Liver (tissue), 9 donors: Measurements from ENCODE around the gene BID. TPM values are rescaled to one million over a fixed set of nuclear protein-coding genes. Genes with fewer than 3 reads are reported as not detected.

ENCODE experiments used
- DNase-seq: peaks from one replicate; pipeline ENCODE4 v3.0.0-alpha.2; 2017; ENCODE audit warnings: low spot score
- H3K27ac ChIP-seq, 2 donors: one replicate each; pipeline ENCODE4 v1.7.0; 2013; ENCODE audit warnings: inconsistent platforms in 2 of 2, low read length in 2 of 2, control low read depth in 1 of 2, low read depth in 1 of 2, mild to moderate bottlenecking in 1 of 2
- H3K27me3 ChIP-seq, 4 donors: one replicate each; pipeline versions ENCODE4 v1.6.1 to v1.7.0; 2013; ENCODE audit warnings: low read length in 3 of 4, inconsistent platforms in 1 of 4, mild to moderate bottlenecking in 1 of 4, moderate library complexity in 1 of 4; ENCODE audit not compliant: control insufficient read depth in 4 of 4, insufficient read depth in 4 of 4
- H3K36me3 ChIP-seq, 4 donors: one replicate each; pipeline versions ENCODE4 v1.6.1 to v1.7.0; 2013; ENCODE audit warnings: low read length in 3 of 4, mild to moderate bottlenecking in 3 of 4, low read depth in 1 of 4, moderate library complexity in 1 of 4; ENCODE audit not compliant: control insufficient read depth in 4 of 4, insufficient read depth in 3 of 4
- H3K4me1 ChIP-seq, 4 donors: one replicate each; pipeline versions ENCODE4 v1.6.1 to v1.7.0; 2013; ENCODE audit warnings: low read length in 3 of 4, mild to moderate bottlenecking in 3 of 4, moderate library complexity in 1 of 4; ENCODE audit not compliant: control insufficient read depth in 4 of 4, insufficient read depth in 4 of 4
- H3K4me3 ChIP-seq, 3 donors: one replicate each; pipeline versions ENCODE4 v1.6.1 to v1.7.0; 2013; ENCODE audit warnings: low read length in 3 of 3, control low read depth in 1 of 3, low read depth in 1 of 3, mild to moderate bottlenecking in 1 of 3
- H3K9ac ChIP-seq, 2 donors: one replicate each; pipeline ENCODE4 v1.7.0; 2013; ENCODE audit warnings: low read length in 2 of 2, mild to moderate bottlenecking in 2 of 2, moderate library complexity in 2 of 2, control low read depth in 1 of 2, low read depth in 1 of 2
- H3K9me3 ChIP-seq, 4 donors: one replicate each; pipeline versions ENCODE4 v1.6.1 to v1.7.0; 2013; ENCODE audit warnings: low read length in 3 of 4; ENCODE audit not compliant: control insufficient read depth in 4 of 4
- EGR1 ChIP-seq, 2 donors: IDR thresholded peaks; 2 replicates each; pipeline ENCODE4 v1.6.1; 2016 to 2018; ENCODE audit warnings: antibody characterized with exemption in 2 of 2, low read depth in 2 of 2
- FOXA1 ChIP-seq: IDR thresholded peaks from 2 replicates; pipeline ENCODE4 v1.6.1; 2016; ENCODE audit warnings: antibody characterized with exemption
- FOXA2 ChIP-seq: IDR thresholded peaks from 2 replicates; pipeline ENCODE4 v1.6.1; 2016; ENCODE audit warnings: antibody characterized with exemption
- GABPA ChIP-seq, 2 donors: IDR thresholded peaks in 1 of 2; conservative IDR thresholded peaks in 1 of 2; 2 replicates each; pipeline ENCODE4 v1.6.1; 2016; ENCODE audit warnings: antibody characterized with exemption in 2 of 2, mild to moderate bottlenecking in 1 of 2, moderate library complexity in 1 of 2
- HNF4A ChIP-seq, 2 donors: conservative IDR thresholded peaks; 2 replicates each; pipeline ENCODE4 v1.6.1; 2016; ENCODE audit warnings: antibody characterized with exemption in 2 of 2, mild to moderate bottlenecking in 2 of 2
- JUND ChIP-seq, 2 donors: IDR thresholded peaks; 2 replicates each; pipeline ENCODE4 v1.6.1; 2016; ENCODE audit warnings: antibody characterized with exemption in 2 of 2
- NR2F2 ChIP-seq: IDR thresholded peaks from 2 replicates; pipeline ENCODE4 v1.6.1; 2016; ENCODE audit warnings: antibody characterized with exemption
- RAD21 ChIP-seq, 2 donors: IDR thresholded peaks; 2 replicates each; pipeline ENCODE4 v1.6.1; 2016; ENCODE audit warnings: antibody characterized with exemption in 2 of 2, mild to moderate bottlenecking in 2 of 2
- RXRA ChIP-seq, 2 donors: IDR thresholded peaks; 2 replicates each; pipeline ENCODE4 v1.6.1; 2017 to 2018; ENCODE audit warnings: antibody characterized with exemption in 2 of 2, mild to moderate bottlenecking in 1 of 2
- SP1 ChIP-seq: IDR thresholded peaks from 2 replicates; pipeline ENCODE4 v1.6.1; 2018; ENCODE audit warnings: antibody characterized with exemption, mild to moderate bottlenecking
- TAF1 ChIP-seq: conservative IDR thresholded peaks from 2 replicates; pipeline ENCODE4 v1.6.1; 2016; ENCODE audit warnings: antibody characterized with exemption, mild to moderate bottlenecking
- YY1 ChIP-seq: IDR thresholded peaks from 2 replicates; pipeline ENCODE4 v1.6.1; 2016; ENCODE audit warnings: antibody characterized with exemption, mild to moderate bottlenecking
- WGBS: extraction: QIAGEN DNeasy Blood & Tissue Kit; methylation state at CpG from one replicate; pipeline ENCODE4 v1.1.7; 2013; 5-methylcytosine and 5-hydroxymethylcytosine counted together
- polyA plus RNA-seq, 2 donors: library from polyadenylated mRNA; stranded (reverse) in 1 of 2; unstranded in 1 of 2; fragments of 200-250 nt in 1 of 2; fragments of >200 nt in 1 of 2; fragmentation: Nextera tagmentation in 1 of 2; extraction: Ambion mirVana in 1 of 2; gene quantifications; one replicate each; pipeline versions ENCODE4 v1.2.1 to v1.2.3, GENCODE V29; 2013 to 2015
- total RNA-seq, 2 donors: library from RNA; depleted of rRNA; stranded (reverse); fragments of >200 nt; gene quantifications; one replicate each; pipeline ENCODE4 v1.2.3, GENCODE V29; 2014
- TF ChIP-seq, protein P1 (sequence below): IDR thresholded peaks from 2 replicates; pipeline ENCODE4 v1.6.1; 2016; ENCODE audit warnings: antibody characterized with exemption
- TF ChIP-seq, protein P2 (sequence below): IDR thresholded peaks from 2 replicates; pipeline ENCODE4 v1.6.1; 2016; ENCODE audit warnings: antibody characterized with exemption
- TF ChIP-seq, protein P3 (sequence below): IDR thresholded peaks from 2 replicates; pipeline ENCODE4 v1.6.1; 2016; ENCODE audit warnings: antibody characterized with exemption
- TF ChIP-seq, protein P4 (sequence below): IDR thresholded peaks from 2 replicates; pipeline ENCODE4 v1.6.1; 2016; ENCODE audit warnings: antibody characterized with exemption, mild to moderate bottlenecking
- TF ChIP-seq, protein P5 (sequence below): fragments of 150-350 bp; IDR thresholded peaks from 2 replicates; pipeline ENCODE4 v1.5.1; 2017; ENCODE audit warnings: improper control_type of control experiment, low read depth, low read length; ENCODE audit not compliant: missing input control
- donor health status: healthy.
- donor health status: healthy.
- donor health status: healthy.
- donor health status: healthy.
- donor health status: healthy.

BID gene
- total and polyA plus RNA-seq, 4 donors = 28.7 to 66.9 (median 52.6) TPM

DNA sequence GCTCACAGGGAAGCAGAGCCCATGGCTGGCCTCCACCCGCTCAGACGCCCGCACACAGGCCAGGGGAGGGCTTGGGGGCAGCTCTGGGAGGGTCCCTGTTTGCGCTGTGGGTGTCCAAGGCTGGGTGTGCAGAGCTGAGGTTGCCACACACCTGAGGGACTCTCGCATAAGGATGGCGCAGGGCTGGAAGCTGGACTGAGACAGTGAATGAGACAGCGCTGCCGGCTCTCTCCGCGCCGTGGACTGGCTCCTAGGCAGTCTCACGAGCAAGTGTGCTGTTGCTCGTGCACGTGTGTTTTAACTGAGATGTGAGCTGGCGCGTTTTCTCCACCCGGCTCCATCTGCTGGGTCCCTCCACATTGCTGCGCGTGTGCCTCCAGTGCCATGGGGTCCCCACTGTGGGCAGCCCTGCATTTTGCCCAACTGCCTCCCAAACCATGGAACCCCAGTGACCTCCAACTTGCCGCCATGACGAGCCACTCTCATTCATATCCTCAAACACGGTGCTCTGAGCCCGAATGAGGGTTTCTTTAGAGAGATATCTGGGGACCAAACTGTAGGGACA, 4.2 kb upstream of the BID start:
- Histone ChIP-seq H3K4me1 (peaks cover 6 to 26% (median 17%) of the 10 kb centered on the region in 4 donors), H3K27me3 (no peaks in the 10 kb centered on the region), H3K9ac (no peak overlapping the region), H3K27ac (no peak overlapping the region), H3K36me3 (no peaks in the 10 kb centered on the region), H3K4me3 (no peak overlapping the region), H3K9me3 (no peaks in the 10 kb centered on the region)
- 97% methylated on average over 23 of the region's 23 CpGs for WGBS
- TF ChIP-seq FOXA2 = no peak
- no peak for TF ChIP-seq SP1
- no peak for TF ChIP-seq GABPA (IDR thresholded peaks at IDR 0.05 in 1 of 2, conservative IDR thresholded peaks at IDR 0.05 in 1 of 2)
- no peak for TF ChIP-seq HNF4A (conservative IDR thresholded peaks at IDR 0.05)
- TF ChIP-seq, protein P1, sequence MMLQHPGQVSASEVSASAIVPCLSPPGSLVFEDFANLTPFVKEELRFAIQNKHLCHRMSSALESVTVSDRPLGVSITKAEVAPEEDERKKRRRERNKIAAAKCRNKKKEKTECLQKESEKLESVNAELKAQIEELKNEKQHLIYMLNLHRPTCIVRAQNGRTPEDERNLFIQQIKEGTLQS = no peak
- TF ChIP-seq YY1 = no peak
- TF ChIP-seq FOXA1 = no peak
- TF ChIP-seq, protein P2, sequence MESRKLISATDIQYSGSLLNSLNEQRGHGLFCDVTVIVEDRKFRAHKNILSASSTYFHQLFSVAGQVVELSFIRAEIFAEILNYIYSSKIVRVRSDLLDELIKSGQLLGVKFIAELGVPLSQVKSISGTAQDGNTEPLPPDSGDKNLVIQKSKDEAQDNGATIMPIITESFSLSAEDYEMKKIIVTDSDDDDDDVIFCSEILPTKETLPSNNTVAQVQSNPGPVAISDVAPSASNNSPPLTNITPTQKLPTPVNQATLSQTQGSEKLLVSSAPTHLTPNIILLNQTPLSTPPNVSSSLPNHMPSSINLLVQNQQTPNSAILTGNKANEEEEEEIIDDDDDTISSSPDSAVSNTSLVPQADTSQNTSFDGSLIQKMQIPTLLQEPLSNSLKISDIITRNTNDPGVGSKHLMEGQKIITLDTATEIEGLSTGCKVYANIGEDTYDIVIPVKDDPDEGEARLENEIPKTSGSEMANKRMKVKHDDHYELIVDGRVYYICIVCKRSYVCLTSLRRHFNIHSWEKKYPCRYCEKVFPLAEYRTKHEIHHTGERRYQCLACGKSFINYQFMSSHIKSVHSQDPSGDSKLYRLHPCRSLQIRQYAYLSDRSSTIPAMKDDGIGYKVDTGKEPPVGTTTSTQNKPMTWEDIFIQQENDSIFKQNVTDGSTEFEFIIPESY = no peak
- TF ChIP-seq RAD21 (IDR thresholded peaks at IDR 0.05) = no peak
- TF ChIP-seq, protein P3, sequence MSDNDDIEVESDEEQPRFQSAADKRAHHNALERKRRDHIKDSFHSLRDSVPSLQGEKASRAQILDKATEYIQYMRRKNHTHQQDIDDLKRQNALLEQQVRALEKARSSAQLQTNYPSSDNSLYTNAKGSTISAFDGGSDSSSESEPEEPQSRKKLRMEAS = no peak
- TF ChIP-seq, protein P4, sequence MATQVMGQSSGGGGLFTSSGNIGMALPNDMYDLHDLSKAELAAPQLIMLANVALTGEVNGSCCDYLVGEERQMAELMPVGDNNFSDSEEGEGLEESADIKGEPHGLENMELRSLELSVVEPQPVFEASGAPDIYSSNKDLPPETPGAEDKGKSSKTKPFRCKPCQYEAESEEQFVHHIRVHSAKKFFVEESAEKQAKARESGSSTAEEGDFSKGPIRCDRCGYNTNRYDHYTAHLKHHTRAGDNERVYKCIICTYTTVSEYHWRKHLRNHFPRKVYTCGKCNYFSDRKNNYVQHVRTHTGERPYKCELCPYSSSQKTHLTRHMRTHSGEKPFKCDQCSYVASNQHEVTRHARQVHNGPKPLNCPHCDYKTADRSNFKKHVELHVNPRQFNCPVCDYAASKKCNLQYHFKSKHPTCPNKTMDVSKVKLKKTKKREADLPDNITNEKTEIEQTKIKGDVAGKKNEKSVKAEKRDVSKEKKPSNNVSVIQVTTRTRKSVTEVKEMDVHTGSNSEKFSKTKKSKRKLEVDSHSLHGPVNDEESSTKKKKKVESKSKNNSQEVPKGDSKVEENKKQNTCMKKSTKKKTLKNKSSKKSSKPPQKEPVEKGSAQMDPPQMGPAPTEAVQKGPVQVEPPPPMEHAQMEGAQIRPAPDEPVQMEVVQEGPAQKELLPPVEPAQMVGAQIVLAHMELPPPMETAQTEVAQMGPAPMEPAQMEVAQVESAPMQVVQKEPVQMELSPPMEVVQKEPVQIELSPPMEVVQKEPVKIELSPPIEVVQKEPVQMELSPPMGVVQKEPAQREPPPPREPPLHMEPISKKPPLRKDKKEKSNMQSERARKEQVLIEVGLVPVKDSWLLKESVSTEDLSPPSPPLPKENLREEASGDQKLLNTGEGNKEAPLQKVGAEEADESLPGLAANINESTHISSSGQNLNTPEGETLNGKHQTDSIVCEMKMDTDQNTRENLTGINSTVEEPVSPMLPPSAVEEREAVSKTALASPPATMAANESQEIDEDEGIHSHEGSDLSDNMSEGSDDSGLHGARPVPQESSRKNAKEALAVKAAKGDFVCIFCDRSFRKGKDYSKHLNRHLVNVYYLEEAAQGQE = no peak
- TF ChIP-seq JUND (IDR thresholded peaks at IDR 0.05) = no peak
- no peak for TF ChIP-seq EGR1 (IDR thresholded peaks at IDR 0.05; ENCODE audit: low read depth in 2 of 2)
- no peak for TF ChIP-seq NR2F2
- no peak for TF ChIP-seq RXRA (IDR thresholded peaks at IDR 0.05)
- no peak for TF ChIP-seq TAF1
- TF ChIP-seq, protein P5, sequence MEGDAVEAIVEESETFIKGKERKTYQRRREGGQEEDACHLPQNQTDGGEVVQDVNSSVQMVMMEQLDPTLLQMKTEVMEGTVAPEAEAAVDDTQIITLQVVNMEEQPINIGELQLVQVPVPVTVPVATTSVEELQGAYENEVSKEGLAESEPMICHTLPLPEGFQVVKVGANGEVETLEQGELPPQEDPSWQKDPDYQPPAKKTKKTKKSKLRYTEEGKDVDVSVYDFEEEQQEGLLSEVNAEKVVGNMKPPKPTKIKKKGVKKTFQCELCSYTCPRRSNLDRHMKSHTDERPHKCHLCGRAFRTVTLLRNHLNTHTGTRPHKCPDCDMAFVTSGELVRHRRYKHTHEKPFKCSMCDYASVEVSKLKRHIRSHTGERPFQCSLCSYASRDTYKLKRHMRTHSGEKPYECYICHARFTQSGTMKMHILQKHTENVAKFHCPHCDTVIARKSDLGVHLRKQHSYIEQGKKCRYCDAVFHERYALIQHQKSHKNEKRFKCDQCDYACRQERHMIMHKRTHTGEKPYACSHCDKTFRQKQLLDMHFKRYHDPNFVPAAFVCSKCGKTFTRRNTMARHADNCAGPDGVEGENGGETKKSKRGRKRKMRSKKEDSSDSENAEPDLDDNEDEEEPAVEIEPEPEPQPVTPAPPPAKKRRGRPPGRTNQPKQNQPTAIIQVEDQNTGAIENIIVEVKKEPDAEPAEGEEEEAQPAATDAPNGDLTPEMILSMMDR = no peak
- DNase-seq = no peak
